ENCODE measurements around the gene OR10G2. TPM values are rescaled to one million over a fixed set of nuclear protein-coding genes. Genes with fewer than 3 reads are reported as not detected.
"Not testable (repeated sequence)": the region's sequence is repeated elsewhere in the genome, so short reads cannot be mapped to it uniquely, and the experiment has no call there.

Gene OR10G2
- total RNA-seq, 1 donor from 2014 or later = not detected

- H3K4me3 Mint-ChIP-seq (ENCODE audit: low read depth) = no peak overlapping the region
- H3K27me3 Mint-ChIP-seq = no peaks in the 10 kb centered on the region
- H3K9me3 Mint-ChIP-seq (ENCODE audit: low read depth) = no peaks in the 10 kb centered on the region
- no peak for TF ChIP-seq CTCF (IDR thresholded peaks at IDR 0.05; ENCODE audit: unreplicated experiment)
- H3K4me1 Mint-ChIP-seq (ENCODE audit: low read depth) = peaks cover 4% of the 10 kb centered on the region
- DNase-seq (ENCODE audit: low spot score, unreplicated experiment) = no peak
- H3K27ac Mint-ChIP-seq = peak overlapping the region; percentile 81
- no peaks in the 10 kb centered on the region for H3K36me3 Mint-ChIP-seq (ENCODE audit: insufficient read depth)
Observed at GRCh38 chr14:21631084-21631483, 3.7 kb downstream of the OR10G2 start.

GRCh38 chr14:21630503-21630902, 4.2 kb downstream of the OR10G2 start:
- DNase-seq (ENCODE audit: low spot score, unreplicated experiment) = not testable (repeated sequence)

GRCh38 chr14:21626491-21627230, 8.1 kb downstream of the OR10G2 start:
- Mint-ChIP-seq H3K27ac (no peak overlapping the region), H3K36me3 (ENCODE audit: insufficient read depth) (no peaks in the 10 kb centered on the region), H3K4me3 (ENCODE audit: low read depth) (no peak overlapping the region), H3K27me3 (no peaks in the 10 kb centered on the region), H3K4me1 (ENCODE audit: low read depth) (peaks cover 4% of the 10 kb centered on the region), H3K9me3 (ENCODE audit: low read depth) (no peaks in the 10 kb centered on the region)
- no peak for TF ChIP-seq CTCF (IDR thresholded peaks at IDR 0.05; ENCODE audit: unreplicated experiment)
- DNase-seq (ENCODE audit: low spot score, unreplicated experiment) = no peak

More at GRCh38 chr14:21630503-21630902, 4.2 kb downstream of the OR10G2 start:
- not testable (repeated sequence) for H3K4me3 Mint-ChIP-seq (ENCODE audit: low read depth); H3K4me1 Mint-ChIP-seq (ENCODE audit: low read depth); H3K9me3 Mint-ChIP-seq (ENCODE audit: low read depth); H3K36me3 Mint-ChIP-seq (ENCODE audit: insufficient read depth); H3K27me3 Mint-ChIP-seq
- H3K27ac Mint-ChIP-seq = peak overlapping the region; percentile 81

GRCh38 chr14:21617614-21618013, 17.1 kb downstream of the OR10G2 start:
- Mint-ChIP-seq H3K4me1 (ENCODE audit: low read depth) (peaks cover 3% of the 10 kb centered on the region), H3K27ac (no peak overlapping the region), H3K36me3 (ENCODE audit: insufficient read depth) (no peaks in the 10 kb centered on the region), H3K9me3 (ENCODE audit: low read depth) (no peaks in the 10 kb centered on the region), H3K27me3 (no peaks in the 10 kb centered on the region), H3K4me3 (ENCODE audit: low read depth) (no peak overlapping the region)
- TF ChIP-seq CTCF (IDR thresholded peaks at IDR 0.05; ENCODE audit: unreplicated experiment) = no peak
- no peak for DNase-seq (ENCODE audit: low spot score, unreplicated experiment)

- DNase-seq (ENCODE audit: low spot score, unreplicated experiment) = no peak
- peaks cover 3% of the 10 kb centered on the region for H3K4me1 Mint-ChIP-seq (ENCODE audit: low read depth)
- H3K4me3 Mint-ChIP-seq (ENCODE audit: low read depth) = no peak overlapping the region
- no peaks in the 10 kb centered on the region for H3K27me3 Mint-ChIP-seq
- no peaks in the 10 kb centered on the region for H3K36me3 Mint-ChIP-seq (ENCODE audit: insufficient read depth)
- TF ChIP-seq CTCF (IDR thresholded peaks at IDR 0.05; ENCODE audit: unreplicated experiment) = no peak
- H3K27ac Mint-ChIP-seq = peak overlapping the region; percentile 54
- no peaks in the 10 kb centered on the region for H3K9me3 Mint-ChIP-seq (ENCODE audit: low read depth)
Observed at GRCh38 chr14:21614240-21614639, 20.5 kb downstream of the OR10G2 start.

- Mint-ChIP-seq H3K27me3 (no peaks in the 10 kb centered on the region), H3K36me3 (ENCODE audit: insufficient read depth) (no peaks in the 10 kb centered on the region), H3K9me3 (ENCODE audit: low read depth) (no peaks in the 10 kb centered on the region), H3K4me3 (ENCODE audit: low read depth) (no peak overlapping the region), H3K4me1 (ENCODE audit: low read depth) (peaks cover 3% of the 10 kb centered on the region), H3K27ac (no peak overlapping the region)
- no peak for TF ChIP-seq CTCF (IDR thresholded peaks at IDR 0.05; ENCODE audit: unreplicated experiment)
- no peak for DNase-seq (ENCODE audit: low spot score, unreplicated experiment)
Observed at GRCh38 chr14:21612324-21612723, 22.4 kb downstream of the OR10G2 start.

- H3K9me3 Mint-ChIP-seq (ENCODE audit: low read depth); H3K4me3 Mint-ChIP-seq (ENCODE audit: low read depth); H3K27ac Mint-ChIP-seq; DNase-seq (ENCODE audit: low spot score, unreplicated experiment); H3K4me1 Mint-ChIP-seq (ENCODE audit: low read depth); H3K27me3 Mint-ChIP-seq; H3K36me3 Mint-ChIP-seq (ENCODE audit: insufficient read depth): not testable (repeated sequence)
Observed at GRCh38 chr14:21602181-21602580, 32.6 kb downstream of the OR10G2 start.

Measured in progenitor cell of endocrine pancreas (in vitro differentiated cells).